ENCODE measurements around the gene TMEM219.

DNA sequence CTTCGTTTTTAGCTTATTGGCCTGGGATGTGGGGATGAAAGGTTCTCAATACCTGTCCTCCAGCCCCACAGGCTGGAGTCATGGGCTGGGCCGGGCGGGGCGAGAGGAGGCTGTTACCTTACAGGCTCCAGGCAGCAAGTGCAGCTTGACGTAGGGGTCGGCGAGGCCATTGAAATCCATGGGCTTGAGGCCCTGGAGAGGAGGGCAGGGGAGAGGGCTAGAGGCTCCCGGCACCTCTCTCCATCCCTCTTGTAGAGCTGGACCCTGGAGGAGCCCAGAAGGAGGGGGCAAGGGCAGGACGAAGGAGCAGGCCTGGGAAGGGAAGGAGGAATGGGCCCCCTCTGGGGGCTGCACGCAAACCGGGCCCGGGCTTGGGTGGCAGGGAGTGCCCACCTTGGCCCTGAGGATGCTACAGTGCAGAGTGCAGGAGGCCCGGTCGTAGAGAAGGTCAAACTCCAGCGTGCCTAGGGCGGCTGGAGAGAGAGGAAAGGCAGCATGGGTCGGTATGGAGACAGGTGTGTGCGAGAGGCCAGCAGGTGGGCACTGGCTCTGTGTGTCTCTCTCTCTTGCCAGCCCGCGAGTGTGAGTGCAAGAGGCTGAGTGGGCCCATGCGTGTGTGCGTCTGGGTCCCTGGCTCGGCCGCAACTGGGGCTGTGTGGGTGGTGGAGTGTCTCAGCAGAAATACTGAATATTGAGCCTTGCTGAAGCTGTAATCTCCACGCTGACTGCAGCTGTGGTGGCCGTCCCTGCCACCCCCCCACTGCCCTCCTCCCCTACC is 47.4 kb downstream of the TMEM219 start:
- TF ChIP-seq CTCF (conservative IDR thresholded peaks at IDR 0.05; ENCODE audit: low read depth, low read length), result no peak
- no peak for TF ChIP-seq EZH2 (IDR thresholded peaks at IDR 0.05; ENCODE audit: borderline replicate concordance, low read depth, low read length, poor library complexity, severe bottlenecking)
